ENCODE results near the gene KCTD7. TPM values are rescaled to one million over a fixed set of nuclear protein-coding genes. Genes with fewer than 3 reads are reported as not detected.
"Not testable (repeated sequence)": the region's sequence is repeated elsewhere in the genome, so short reads cannot be mapped to it uniquely, and the experiment has no call there.

KCTD7 gene
- total RNA-seq, 4 donors from 2014 or later: 9.4 to 22.5 (median 15.1) TPM

- not testable (repeated sequence) for H3K36me3 ChIP-seq; DNase-seq (ENCODE audit: extremely low spot score); H3K27me3 ChIP-seq; H3K9me3 ChIP-seq
- Histone ChIP-seq H3K4me1 (peaks cover 31 to 61% (median 55%) of the 10 kb centered on the region in 4 donors), H3K27ac (replicated peaks in 1 of 4) (peak overlapping the region; percentile 94 to 97 (median 96)), H3K4me3 (peak overlapping the region; percentile 68 to 92 (median 84))
- 54% methylated on average over 11 of the region's 11 CpGs for WGBS
- TF ChIP-seq POLR2AphosphoS5 (IDR thresholded peaks at IDR 0.05): peak in 1 of 2 donors; percentile 56
- intact Hi-C loops (cut with DNase I): loop anchor here (10.0 kb wide), 1 partner anchor 64 kb away; no protein-coding TSS in a partner anchor
These were observed 38.2 kb upstream of the KCTD7 start for GRCh38 chr7:66590302-66591057.

- not testable (repeated sequence) for H3K9me3 ChIP-seq; H3K36me3 ChIP-seq; H3K27me3 ChIP-seq; DNase-seq (ENCODE audit: extremely low spot score)
- intact Hi-C loops (cut with DNase I): loop anchor here (10.0 kb wide), 1 partner anchor 64 kb away; no protein-coding TSS in a partner anchor
- Histone ChIP-seq H3K4me3 (peak overlapping the region; percentile 68 to 92 (median 84)), H3K27ac (replicated peaks in 1 of 4) (peak overlapping the region; percentile 94 to 97 (median 96)), H3K4me1 (peaks cover 31 to 59% (median 51%) of the 10 kb centered on the region in 4 donors)
- 5% methylated on average over 22 of the region's 35 CpGs for WGBS
These were observed 37.5 kb upstream of the KCTD7 start for GRCh38 chr7:66591058-66591798.

GRCh38 chr7:66591799-66592596 lies 36.7 kb upstream of the KCTD7 start:
- Histone ChIP-seq H3K9me3 (no peaks in the 10 kb centered on the region), H3K4me1 (peaks cover 31 to 51% (median 44%) of the 10 kb centered on the region in 4 donors), H3K27ac (replicated peaks in 1 of 4) (peak overlapping the region; percentile 94 to 97 (median 96)), H3K27me3 (no peaks in the 10 kb centered on the region), H3K36me3 (peaks cover 0 to 3% (median 0%) of the 10 kb centered on the region in 4 donors), H3K4me3 (peak overlapping the region; percentile 68 to 92 (median 84))
- peak; percentile 98 for TF ChIP-seq POLR2A (IDR thresholded peaks at IDR 0.05; ENCODE audit: low read depth)
- no peak for TF ChIP-seq EP300 (IDR thresholded peaks at IDR 0.05)
- peak; percentile 100 for TF ChIP-seq POLR2AphosphoS5 (IDR thresholded peaks at IDR 0.05)
- no peak for TF ChIP-seq CTCF (IDR thresholded peaks at IDR 0.05)
- intact Hi-C loops (cut with DNase I): loop anchor here (2.0 to 10.0 kb wide), 2 partner anchors 35 to 63 kb away; no protein-coding TSS in a partner anchor
- 0% methylated on average over 50 of the region's 83 CpGs for WGBS
- DNase-seq (ENCODE audit: extremely low spot score): peak; percentile 97

- not testable (repeated sequence) for H3K36me3 ChIP-seq; H3K9me3 ChIP-seq; DNase-seq (ENCODE audit: extremely low spot score); H3K27me3 ChIP-seq
- H3K27ac ChIP-seq (replicated peaks in 1 of 4): peak overlapping the region; percentile 94 to 97 (median 96)
- peaks cover 31 to 45% (median 39%) of the 10 kb centered on the region in 4 donors for H3K4me1 ChIP-seq
- H3K4me3 ChIP-seq: peak overlapping the region; percentile 68 to 92 (median 84)
- intact Hi-C loops (cut with DNase I): loop anchor here (2.0 to 10.0 kb wide), 2 partner anchors 34 to 62 kb away; no protein-coding TSS in a partner anchor
- WGBS: 23% methylated on average over 4 of the region's 4 CpGs
These were observed 36.0 kb upstream of the KCTD7 start for GRCh38 chr7:66592597-66593146.

DNA sequence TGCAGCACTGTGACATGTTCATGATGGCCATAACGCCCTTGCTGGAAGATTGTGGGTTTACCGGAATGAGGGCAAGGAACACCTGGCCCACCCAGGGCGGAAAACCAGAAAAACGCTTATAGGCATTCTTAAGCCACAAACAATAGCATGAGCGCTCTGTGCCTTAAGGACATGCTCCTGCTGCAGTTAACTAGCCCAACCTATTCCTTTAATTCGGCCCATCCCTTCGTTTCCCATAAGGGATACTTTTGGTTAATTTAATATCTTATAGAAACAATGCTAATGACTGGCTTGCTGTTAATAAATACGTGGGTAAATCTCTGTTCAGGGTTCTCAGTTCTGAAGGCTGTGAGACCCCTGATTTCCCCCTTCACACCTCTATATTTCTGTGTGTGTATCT lies 34.6 kb upstream of the KCTD7 start:
- intact Hi-C loops (cut with DNase I): loop anchor here (10.0 kb wide), 1 partner anchor 61 kb away; no protein-coding TSS in a partner anchor
- not testable (repeated sequence) for H3K4me3 ChIP-seq; H3K27ac ChIP-seq (replicated peaks in 1 of 4); H3K9me3 ChIP-seq; H3K27me3 ChIP-seq; H3K36me3 ChIP-seq; DNase-seq (ENCODE audit: extremely low spot score)
- peaks cover 29 to 32% (median 29%) of the 10 kb centered on the region in 4 donors for H3K4me1 ChIP-seq
- 92% methylated on average over 8 of the region's 8 CpGs for WGBS

- Histone ChIP-seq H3K27ac (replicated peaks in 1 of 4) (no peak overlapping the region), H3K27me3 (no peaks in the 10 kb centered on the region), H3K36me3 (no peaks in the 10 kb centered on the region), H3K4me1 (peaks cover 5 to 7% (median 6%) of the 10 kb centered on the region in 4 donors), H3K9me3 (no peaks in the 10 kb centered on the region), H3K4me3 (no peak overlapping the region)
- 68% methylated on average over 2 of the region's 2 CpGs for WGBS
- no peak for DNase-seq (ENCODE audit: extremely low spot score)
- intact Hi-C loops (cut with DNase I): loop anchor here (10.0 kb wide), 1 partner anchor 57 kb away; no protein-coding TSS in a partner anchor
- no peak for TF ChIP-seq EP300 (IDR thresholded peaks at IDR 0.05)
- no peak for TF ChIP-seq POLR2AphosphoS5 (IDR thresholded peaks at IDR 0.05)
- TF ChIP-seq POLR2A (IDR thresholded peaks at IDR 0.05; ENCODE audit: low read depth): no peak
- no peak for TF ChIP-seq CTCF (IDR thresholded peaks at IDR 0.05)
These were observed 31.2 kb upstream of the KCTD7 start for GRCh38 chr7:66597461-66597860.

Data from esophagus muscularis mucosa (tissue), 4 donors.